HepG2 (cell line): ENCODE results near the gene SP5. TPM values are rescaled to one million over a fixed set of nuclear protein-coding genes. Genes with fewer than 3 reads are reported as not detected.
A peak's percentile ranks its signal among the peaks of the same experiment; 100 is the strongest.

Source experiments
- CAMTA2 ChIP-seq: sonication (generic); formaldehyde crosslinking; IDR thresholded peaks from 2 replicates; pipeline ENCODE4 v1.4.0; 2020; ENCODE audit warnings: mild to moderate bottlenecking, missing genetic modification reagents, borderline replicate concordance
- CCAR2 ChIP-seq: fragments of 200-400 bp; formaldehyde crosslinking; optimal IDR thresholded peaks from 2 replicates; pipeline ENCODE3; 2018; ENCODE audit warnings: low read depth, mild to moderate bottlenecking, low read length, moderate library complexity
- CERS6 ChIP-seq: sonication (generic); formaldehyde crosslinking; IDR thresholded peaks from 2 replicates; pipeline ENCODE4 v1.5.0; 2020; ENCODE audit warnings: missing genetic modification reagents
- CHCHD3 ChIP-seq: sonication (generic); formaldehyde crosslinking; IDR thresholded peaks from 2 replicates; pipeline ENCODE4 v1.8.0; 2022; ENCODE audit warnings: mild to moderate bottlenecking, missing genetic modification reagents, moderate library complexity
- DDIT3 ChIP-seq: sonication (generic); formaldehyde crosslinking; IDR thresholded peaks from 2 replicates; pipeline ENCODE4 v1.4.0; 2020; ENCODE audit warnings: mild to moderate bottlenecking, missing genetic modification reagents
- DNMT1 ChIP-seq: sonication (generic); formaldehyde crosslinking; IDR thresholded peaks from 2 replicates; pipeline ENCODE4 v1.5.1; 2020; ENCODE audit warnings: mild to moderate bottlenecking, missing genetic modification reagents
- GATA4 ChIP-seq: sonication (generic); IDR thresholded peaks from 2 replicates; pipeline ENCODE4 v1.6.1; 2016; ENCODE audit warnings: antibody characterized with exemption, low read depth, borderline replicate concordance
- GLI4 ChIP-seq: sonication (generic); formaldehyde crosslinking; IDR thresholded peaks from 2 replicates; pipeline ENCODE4 v1.5.1; 2020; ENCODE audit warnings: missing genetic modification reagents, mild to moderate bottlenecking, moderate library complexity, borderline replicate concordance
- HNRNPUL1 ChIP-seq: fragments of 200-400 bp; formaldehyde crosslinking; IDR thresholded peaks from 2 replicates; pipeline ENCODE4 v1.6.1; 2017; ENCODE audit warnings: low read depth, mild to moderate bottlenecking, low read length, moderate library complexity
- MIXL1 ChIP-seq: IDR thresholded peaks from 2 replicates; pipeline ENCODE4 v1.6.1; 2016
- RCOR2 ChIP-seq: IDR thresholded peaks from 2 replicates; pipeline ENCODE4 v1.6.1; 2016; ENCODE audit warnings: missing biosample characterization, missing genetic modification reagents
- SMAD9 ChIP-seq: sonication (generic); formaldehyde crosslinking; IDR thresholded peaks from 2 replicates; pipeline ENCODE4 v1.5.1; 2020; ENCODE audit warnings: mild to moderate bottlenecking, missing genetic modification reagents
- SMARCC2 ChIP-seq: fragments of 450-650 bp; IDR thresholded peaks from 2 replicates; pipeline ENCODE4 v1.6.1; 2017; ENCODE audit warnings: antibody characterized with exemption, mild to moderate bottlenecking
- SNAPC4 ChIP-seq: sonication (generic); formaldehyde crosslinking; IDR thresholded peaks from 2 replicates; pipeline ENCODE4 v1.4.0; 2020; ENCODE audit warnings: mild to moderate bottlenecking, missing genetic modification reagents
- ZBTB38 ChIP-seq: sonication (generic); formaldehyde crosslinking; IDR thresholded peaks from 2 replicates; pipeline ENCODE4 v1.5.1; 2020; ENCODE audit warnings: mild to moderate bottlenecking, missing genetic modification reagents
- ZMAT3 ChIP-seq: sonication (generic); formaldehyde crosslinking; conservative IDR thresholded peaks from 2 replicates; pipeline ENCODE4 v1.7.0; 2021; ENCODE audit warnings: missing genetic modification reagents
- ZNF275 ChIP-seq: sonication (generic); formaldehyde crosslinking; IDR thresholded peaks from 2 replicates; pipeline ENCODE4 v1.8.0; 2022; ENCODE audit warnings: missing genetic modification reagents, mild to moderate bottlenecking, inconsistent platforms, borderline replicate concordance
- ZNF451 ChIP-seq: sonication (generic); formaldehyde crosslinking; IDR thresholded peaks from 2 replicates; pipeline ENCODE4 v1.5.0; 2020; ENCODE audit warnings: mild to moderate bottlenecking, missing genetic modification reagents
- ZNF597 ChIP-seq: sonication (generic); formaldehyde crosslinking; IDR thresholded peaks from 2 replicates; pipeline ENCODE4 v1.5.0; 2020; ENCODE audit warnings: missing genetic modification reagents
- ZNF598 ChIP-seq: sonication (generic); formaldehyde crosslinking; IDR thresholded peaks from 2 replicates; pipeline ENCODE4 v1.5.1; 2020; ENCODE audit warnings: mild to moderate bottlenecking, missing genetic modification reagents, borderline replicate concordance
- ZNF878 ChIP-seq: sonication (generic); formaldehyde crosslinking; IDR thresholded peaks from 2 replicates; pipeline ENCODE4 v1.8.1; 2023; ENCODE audit warnings: mild to moderate bottlenecking, missing genetic modification reagents, moderate library complexity
- polyA plus RNA-seq, 8 experiments: library from polyadenylated mRNA; depleted of rRNA in 3 of 8; stranded (reverse) in 7 of 8; unstranded in 1 of 8; fragments of >200 nt; fragmentation: Illumina TruSeq in 4 of 8; extraction: Trizol in 4 of 8; gene quantifications; 2 replicates each; pipeline versions ENCODE4 v1.2.1 to v1.2.3, GENCODE V29; 2011 to 2016; ENCODE audit warnings: low read depth in 4 of 8, missing spikeins in 1 of 8, mixed read lengths in 1 of 8; ENCODE audit not compliant: insufficient read depth in 1 of 8
- total RNA-seq, 5 experiments: library from RNA; depleted of rRNA; stranded (reverse); fragments of >200 nt; fragmentation: Illumina TruSeq; extraction: Trizol; gene quantifications; 2 replicates each; pipeline ENCODE4 v1.2.3, GENCODE V29; 2016; ENCODE audit warnings: low read depth in 1 of 5

SP5 gene
- total and polyA plus RNA-seq, 2 of the 13 experiments (the other 11 are each of a cell fraction or from before 2014, with no cell fraction given) = 50.8 to 119 TPM

- TF ChIP-seq SNAPC4 (peak; percentile 77; the same call in 1 of the 2 replicates), DNMT1 (0 out of 2 replicates have a peak, but pooled peaks have one; percentile 58), ZNF878 (CRISPR knock-in tag) (peak; percentile 24; the same call in 1 of the 2 replicates), ZNF597 (CRISPR knock-in tag) (no peak), CERS6 (CRISPR knock-in tag) (no peak), MIXL1 (CRISPR knock-in tag) (peak; percentile 92), ZNF598 (CRISPR knock-in tag) (no peak), CCAR2 (peak; percentile 71), SMARCC2 (no peak), ZMAT3 (CRISPR knock-in tag) (peak; percentile 87), HNRNPUL1 (no peak), SMAD9 (CRISPR knock-in tag) (0 out of 2 replicates have a peak, but pooled peaks have one; percentile 1), DDIT3 (CRISPR knock-in tag) (no peak), GLI4 (CRISPR knock-in tag) (no peak), ZBTB38 (CRISPR knock-in tag) (no peak; the same call in 1 of the 2 replicates), CHCHD3 (CRISPR knock-in tag) (no peak), RCOR2 (CRISPR knock-in tag) (no peak; the same call in none of the 2 replicates), CAMTA2 (CRISPR knock-in tag) (no peak; the same call in 1 of the 2 replicates), GATA4 (peak; percentile 91), ZNF275 (CRISPR knock-in tag) (no peak; the same call in 1 of the 2 replicates), ZNF451 (peak; percentile 71; the same call in 1 of the 2 replicates)
Observed at GRCh38 chr2:170711774-170712652, 3.1 kb upstream of the SP5 start (continued).
